KG1 (cell line): ENCODE data around the gene SMCP.

Experiments used
- DNase-seq: peaks from one replicate; lab custom pipeline; 2025; lab: John Stamatoyannopoulos, UW

The SMCP gene

GRCh38 chr1:152878042-152878441 is at the start of gene SMCP:
Gene SMCP (plus strand): TSS chr1:152878322. CDS start chr1:152884423, 6,101 bp downstream.
- no peak for DNase-seq

GRCh38 chr1:152836870-152837269 is 41.3 kb upstream of the SMCP start:
- DNase-seq = no peak

- no peak for DNase-seq
Observed at GRCh38 chr1:152842556-152842955, 35.6 kb upstream of the SMCP start, which contains the start of gene LCE6A. Gene LCE6A (plus strand): TSS chr1:152842856. CDS start chr1:152843521, 665 bp downstream.

- DNase-seq = no peak
Observed at GRCh38 chr1:152855661-152856060, 22.5 kb upstream of the SMCP start.

- DNase-seq = no peak
Observed at GRCh38 chr1:152858062-152858461, 20.1 kb upstream of the SMCP start.

- no peak for DNase-seq
Observed at GRCh38 chr1:152859696-152860095, 18.4 kb upstream of the SMCP start, which contains the start of gene LCE7A. Gene LCE7A (plus strand): TSS chr1:152859996. CDS start chr1:152860698, 702 bp downstream.

GRCh38 chr1:152860129-152860528 is 18.0 kb upstream of the SMCP start:
- no peak for DNase-seq

GRCh38 chr1:152861374-152861773 is 16.7 kb upstream of the SMCP start:
- no peak for DNase-seq

GRCh38 chr1:152864443-152864842 is 13.7 kb upstream of the SMCP start:
- DNase-seq = no peak

GRCh38 chr1:152866321-152866720 is 11.8 kb upstream of the SMCP start:
- no peak for DNase-seq

- DNase-seq = no peak
Observed at GRCh38 chr1:152869808-152870419, 8.2 kb upstream of the SMCP start.

- DNase-seq = no peak
Observed at GRCh38 chr1:152870831-152871730, 7.0 kb upstream of the SMCP start.

- no peak for DNase-seq
Observed at GRCh38 chr1:152871731-152872126, 6.4 kb upstream of the SMCP start.

- DNase-seq = no peak
Observed at GRCh38 chr1:152873495-152873894, 4.6 kb upstream of the SMCP start.

GRCh38 chr1:152876827-152877226 is 1.3 kb upstream of the SMCP start:
- DNase-seq = no peak

GRCh38 chr1:152879559-152880198 is 1.6 kb downstream of the SMCP start:
- DNase-seq = no peak

GRCh38 chr1:152880316-152880715 is 2.2 kb downstream of the SMCP start:
- DNase-seq = no peak

- DNase-seq = no peak
Observed at GRCh38 chr1:152880907-152881306, 2.8 kb downstream of the SMCP start.

- DNase-seq = no peak
Observed at GRCh38 chr1:152884085-152884484, 6.0 kb downstream of the SMCP start.

GRCh38 chr1:152884506-152884905 is 6.4 kb downstream of the SMCP start:
- no peak for DNase-seq

GRCh38 chr1:152884966-152885624 is 7.0 kb downstream of the SMCP start:
- DNase-seq = no peak

GRCh38 chr1:152886085-152886484 is 8.0 kb downstream of the SMCP start:
- DNase-seq = no peak
